ENCODE results near the gene KDM2B. TPM values are rescaled to one million over a fixed set of nuclear protein-coding genes. Genes with fewer than 3 reads are reported as not detected.

The KDM2B gene
- total and polyA plus RNA-seq, 2 donors (not counting 3 experiments of a cell fraction or from before 2014, with no cell fraction given), result 26.8 to 37.3 TPM

DNA sequence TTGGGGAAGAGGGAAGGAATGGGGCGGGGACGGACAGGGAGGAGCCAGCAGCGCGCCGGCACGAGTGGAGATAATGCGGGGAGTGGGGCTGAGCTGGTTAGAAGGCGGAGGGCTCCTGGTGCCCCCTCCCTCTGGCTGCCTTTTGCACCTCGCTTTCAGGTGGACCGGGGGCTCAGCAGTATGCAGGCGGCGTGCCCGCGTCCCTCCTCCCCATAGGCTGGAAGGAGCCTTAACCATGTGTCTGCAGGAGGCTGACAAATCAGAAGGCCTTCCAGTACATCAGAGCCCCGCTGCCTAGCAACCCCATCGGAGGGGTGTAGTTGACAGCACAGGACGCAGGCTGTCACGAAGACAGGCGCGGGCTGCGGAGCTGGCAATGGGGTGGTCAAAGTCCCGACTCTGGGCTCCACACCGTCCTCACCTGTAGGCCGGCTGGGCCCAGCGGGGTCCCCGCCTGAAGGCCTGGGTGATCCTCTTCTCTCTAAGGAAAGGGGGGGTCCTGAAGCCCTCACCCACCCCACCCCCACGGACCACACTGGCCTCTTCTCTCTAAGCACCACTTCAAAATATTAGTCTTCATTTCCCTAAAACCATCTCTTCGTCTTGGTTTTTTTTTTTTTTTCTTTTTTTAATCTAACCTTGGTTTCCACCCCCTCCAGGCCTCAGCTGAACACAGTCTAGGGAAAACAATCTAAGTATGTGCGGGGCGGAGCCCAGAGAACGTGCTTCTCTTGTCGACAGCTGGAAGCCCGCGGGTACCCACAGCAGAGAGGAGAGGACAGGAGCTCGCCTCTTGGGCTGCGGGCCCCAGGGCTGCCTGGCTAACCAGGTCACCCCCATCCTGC, 44.5 kb downstream of the KDM2B start:
- peak; percentile 80 for FAIRE-seq
- H3K79me2 ChIP-seq (ENCODE audit: control insufficient read depth, insufficient read depth, low read length), result no peaks in the 10 kb centered on the region
- ChIA-PET CTCF (interaction anchor here (0.6 to 2.1 kb wide), 11 partner anchors 16 to 261 kb away, joined by 3 to 15 read pairs (median 3); partner anchors contain the start of genes MORN3 and ORAI1), POLR2A (interaction anchor here (0.6 kb wide), 1 partner anchor 124 kb away, joined by 4 read pairs; no protein-coding TSS in a partner anchor)
- peak overlapping the region; percentile 41 for H3K9ac ChIP-seq (replicated peaks; ENCODE audit: extremely low read depth, insufficient read depth, low read length)
- H3K27me3 ChIP-seq (ENCODE audit: control insufficient read depth in 2 of 2, insufficient read depth in 2 of 2, low read length in 2 of 2), result no peaks in the 10 kb centered on the region
- BruUV-seq (replicated peaks), result no TSS peak
- TF ChIP-seq GATA2 (IDR thresholded peaks at IDR 0.05; ENCODE audit: insufficient read depth, insufficient read length, low read depth, low read length), result no peak
- TF ChIP-seq JUN (IDR thresholded peaks at IDR 0.05; ENCODE audit: borderline replicate concordance, insufficient read depth, insufficient read length, low read depth), result no peak
- no peak for TF ChIP-seq EZH2 (IDR thresholded peaks at IDR 0.05; ENCODE audit: borderline replicate concordance, low read depth, low read length, severe bottlenecking)
- no peak for TF ChIP-seq POLR2AphosphoS5 (IDR thresholded peaks at IDR 0.05; ENCODE audit: insufficient read depth, low read depth, low read length)
- TF ChIP-seq, protein P1, sequence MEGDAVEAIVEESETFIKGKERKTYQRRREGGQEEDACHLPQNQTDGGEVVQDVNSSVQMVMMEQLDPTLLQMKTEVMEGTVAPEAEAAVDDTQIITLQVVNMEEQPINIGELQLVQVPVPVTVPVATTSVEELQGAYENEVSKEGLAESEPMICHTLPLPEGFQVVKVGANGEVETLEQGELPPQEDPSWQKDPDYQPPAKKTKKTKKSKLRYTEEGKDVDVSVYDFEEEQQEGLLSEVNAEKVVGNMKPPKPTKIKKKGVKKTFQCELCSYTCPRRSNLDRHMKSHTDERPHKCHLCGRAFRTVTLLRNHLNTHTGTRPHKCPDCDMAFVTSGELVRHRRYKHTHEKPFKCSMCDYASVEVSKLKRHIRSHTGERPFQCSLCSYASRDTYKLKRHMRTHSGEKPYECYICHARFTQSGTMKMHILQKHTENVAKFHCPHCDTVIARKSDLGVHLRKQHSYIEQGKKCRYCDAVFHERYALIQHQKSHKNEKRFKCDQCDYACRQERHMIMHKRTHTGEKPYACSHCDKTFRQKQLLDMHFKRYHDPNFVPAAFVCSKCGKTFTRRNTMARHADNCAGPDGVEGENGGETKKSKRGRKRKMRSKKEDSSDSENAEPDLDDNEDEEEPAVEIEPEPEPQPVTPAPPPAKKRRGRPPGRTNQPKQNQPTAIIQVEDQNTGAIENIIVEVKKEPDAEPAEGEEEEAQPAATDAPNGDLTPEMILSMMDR (IDR thresholded peaks at IDR 0.05; ENCODE audit: extremely low read depth in 1 of 2, insufficient read depth in 1 of 2, low read depth in 1 of 2, low read length in 2 of 2), result no peak
- TF ChIP-seq, protein P2, sequence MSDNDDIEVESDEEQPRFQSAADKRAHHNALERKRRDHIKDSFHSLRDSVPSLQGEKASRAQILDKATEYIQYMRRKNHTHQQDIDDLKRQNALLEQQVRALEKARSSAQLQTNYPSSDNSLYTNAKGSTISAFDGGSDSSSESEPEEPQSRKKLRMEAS (IDR thresholded peaks at IDR 0.05; ENCODE audit: insufficient read depth, insufficient read length), result no peak
- TF ChIP-seq POLR2A (IDR thresholded peaks at IDR 0.05; ENCODE audit: low read depth, low read length), result no peak
- TF ChIP-seq MYC (IDR thresholded peaks at IDR 0.05; ENCODE audit: low read depth, low read length), result no peak
- intact Hi-C loops (cut with micrococcal nuclease), result loop anchor here (2.0 kb wide), 1 partner anchor 35 kb away; no protein-coding TSS in a partner anchor
- H4K20me1 ChIP-seq (replicated peaks; ENCODE audit: control insufficient read depth, extremely low read depth, insufficient read depth, low read length), result no peaks in the 10 kb centered on the region
- peak overlapping the region; percentile 38 to 63 (median 56) for H3K4me3 ChIP-seq (replicated peaks in 1 of 3; ENCODE audit: insufficient read depth in 1 of 3, low read depth in 1 of 3, low read length in 3 of 3)
- H3K9me1 ChIP-seq (replicated peaks; ENCODE audit: control insufficient read depth, extremely low read depth, insufficient read depth, low read length), result no peaks in the 10 kb centered on the region
- peak overlapping the region; percentile 75 for H2AFZ ChIP-seq (ENCODE audit: low read depth, low read length)
- no peaks in the 10 kb centered on the region for H3K9me3 ChIP-seq (replicated peaks; ENCODE audit: control insufficient read depth, insufficient read depth, low read length)
- dilution Hi-C loops (cut with MboI; ENCODE audit: extremely low pct_ligation_motif_present, low sequenced_read_pairs), result no loop called here
- peak; percentile 60 for DNase-seq (ENCODE audit: low read depth, low spot score)
- H3K36me3 ChIP-seq (ENCODE audit: control insufficient read depth in 2 of 2, extremely low read depth in 1 of 2, insufficient read depth in 2 of 2, low read length in 2 of 2), result peaks cover 0 to 12% of the 10 kb centered on the region in 2 experiments
- H3K4me2 ChIP-seq (ENCODE audit: insufficient read depth, low read length), result peak overlapping the region; percentile 45
- peak overlapping the region; percentile 20 for H3K27ac ChIP-seq (ENCODE audit: insufficient read depth, low read depth, low read length)
- H3K4me1 ChIP-seq (ENCODE audit: control insufficient read depth, extremely low read depth, insufficient read depth, low read length), result peaks cover 20% of the 10 kb centered on the region
